Gastrocnemius medialis (tissue), 4 donors: Measurements from ENCODE around the gene CRYBG3.

Experiments used
- CTCF ChIP-seq, 5 experiments: fragments of 450-650 bp in 3 of 5; fragments of 200-600 bp in 2 of 5; sonication (generic) in 2 of 5; IDR thresholded peaks in 4 of 5; conservative IDR thresholded peaks in 1 of 5; 1 replicate in 4 of 5; 2 replicates in 1 of 5; pipeline ENCODE4 v1.5.1; 2016 to 2019; ENCODE audit warnings: antibody characterized with exemption in 5 of 5, mild to moderate bottlenecking in 3 of 5, moderate library complexity in 3 of 5
- POLR2A ChIP-seq, 2 donors: fragments of 450-650 bp; IDR thresholded peaks; one replicate each; pipeline ENCODE4 v1.6.1; 2017; ENCODE audit warnings: antibody characterized with exemption in 2 of 2, mild to moderate bottlenecking in 2 of 2, moderate library complexity in 2 of 2

- TF ChIP-seq CTCF (IDR thresholded peaks at IDR 0.05 in 4 of 5, conservative IDR thresholded peaks at IDR 0.05 in 1 of 5) (no peak), POLR2A (IDR thresholded peaks at IDR 0.05) (no peak)
Observed at GRCh38 chr3:97839944-97840343, 18.1 kb downstream of the CRYBG3 start.
